Measurements from ENCODE around the gene PSMB3. TPM values are rescaled to one million over a fixed set of nuclear protein-coding genes. Genes with fewer than 3 reads are reported as not detected.

Gene PSMB3
- total RNA-seq, 2 donors from 2014 or later: 131 to 154 TPM

Small RNA genes within 50 kb of the gene (microRNA-seq; reads per million reads assigned to microRNA genes)
- gene MIR4726: 0 reads per million in 2 donors

Other genes with a start within 250 kb of the PSMB3 start
- gene SRCIN1, start 146.8 kb upstream of the PSMB3 start, total RNA-seq: 1 to 10 TPM; 3.1 TPM
- under 1 TPM; 0.22 to 0.46 TPM for gene EPOP, start 77.8 kb upstream of the PSMB3 start, total RNA-seq
- 10 to 100 TPM; 82.5 to 87.9 TPM for gene MLLT6, start 47.5 kb upstream of the PSMB3 start, total RNA-seq
- gene CISD3, start 22.4 kb upstream of the PSMB3 start, total RNA-seq: 10 to 100 TPM; 91.6 to 99.8 TPM
- gene PCGF2, start 4.4 kb upstream of the PSMB3 start, total RNA-seq: 10 to 100 TPM; 41.1 to 53.7 TPM
- 10 to 100 TPM; 14.1 to 18.5 TPM for gene PIP4K2B, start 46.8 kb downstream of the PSMB3 start, total RNA-seq
- gene CWC25, start 72.6 kb downstream of the PSMB3 start, total RNA-seq: 10 to 100 TPM; 19.0 to 21.0 TPM
- 100 to 1,000 TPM; 836 to 861 TPM for gene RPL23, start 101.0 kb downstream of the PSMB3 start, total RNA-seq
- gene LASP1, start 117.3 kb downstream of the PSMB3 start, total RNA-seq: 100 to 1,000 TPM; 245 to 318 TPM
- not detected for gene FBXO47, start 214.7 kb downstream of the PSMB3 start, total RNA-seq

Measured in left colon (tissue), 2 donors.